Measurements from ENCODE around the gene NLRP14.

The NLRP14 gene

DNA sequence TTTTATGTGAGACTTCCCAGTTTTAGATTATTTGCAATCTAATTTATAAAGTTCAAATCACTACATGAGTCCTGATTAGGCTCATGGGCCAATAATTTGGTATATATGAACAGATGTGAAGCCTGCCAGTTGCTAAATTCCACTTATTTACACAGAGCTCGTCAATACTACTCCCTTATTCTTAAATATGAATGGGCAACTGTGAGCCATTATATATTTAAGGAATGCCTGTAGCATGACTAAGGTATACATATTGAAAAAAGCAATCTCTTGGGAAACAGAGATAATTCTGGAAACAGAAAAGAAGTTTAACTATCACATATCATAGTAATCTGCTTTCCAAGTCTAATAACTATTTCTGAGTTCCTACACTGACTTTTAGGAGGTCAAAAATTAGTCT lies 95.5 kb downstream of the NLRP14 start:
- no peak overlapping the region for H3K27ac ChIP-seq
- TF ChIP-seq CTCF (IDR thresholded peaks at IDR 0.05; ENCODE audit: low read depth, low read length, missing control alignments): no peak
- DNase-seq: no peak
- H3K27me3 ChIP-seq (replicated peaks): no peaks in the 10 kb centered on the region
- H3K4me3 ChIP-seq (ENCODE audit: low read depth, low read length): no peak overlapping the region
- in situ Hi-C loops (cut with HindIII; ENCODE audit: low pct_ligation_motif_present, low sequenced_read_pairs): no loop called here
- H3K36me3 ChIP-seq (replicated peaks): no peaks in the 10 kb centered on the region

DNA sequence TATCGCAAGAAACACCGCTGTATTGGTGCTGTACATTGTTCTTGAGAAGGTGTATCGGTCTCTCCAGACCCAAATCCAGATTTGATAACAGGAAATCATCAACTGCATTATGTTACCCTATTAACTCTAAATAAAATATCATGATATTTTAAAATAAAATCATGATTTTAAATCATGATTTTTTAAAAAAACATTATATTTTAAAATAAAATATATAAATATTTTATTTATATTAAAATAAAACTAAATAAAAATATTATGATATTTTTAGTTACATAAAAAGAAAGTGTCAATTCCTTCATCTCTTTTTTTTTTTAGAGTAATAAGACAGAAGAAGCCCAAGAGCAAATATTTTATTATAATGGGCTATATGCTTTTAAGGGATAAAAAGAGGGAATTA lies 96.1 kb downstream of the NLRP14 start:
- no peak for DNase-seq
- Histone ChIP-seq H3K27me3 (replicated peaks) (no peaks in the 10 kb centered on the region), H3K4me3 (ENCODE audit: low read depth, low read length) (no peak overlapping the region), H3K27ac (no peak overlapping the region), H3K36me3 (replicated peaks) (no peaks in the 10 kb centered on the region)
- no peak for TF ChIP-seq CTCF (IDR thresholded peaks at IDR 0.05; ENCODE audit: low read depth, low read length, missing control alignments)
- in situ Hi-C loops (cut with HindIII; ENCODE audit: low pct_ligation_motif_present, low sequenced_read_pairs): no loop called here
